Astrocyte of the hippocampus (primary cell): ENCODE data around the gene CFAP90.

Source experiments
- DNase-seq: peaks from one replicate; pipeline ENCODE4 v3.0.0; 2011; ENCODE audit warnings: low read depth, low spot score

The CFAP90 gene

GRCh38 chr5:7868427-7868772, 17.5 kb upstream of the CFAP90 start:
- no peak for DNase-seq

DNA sequence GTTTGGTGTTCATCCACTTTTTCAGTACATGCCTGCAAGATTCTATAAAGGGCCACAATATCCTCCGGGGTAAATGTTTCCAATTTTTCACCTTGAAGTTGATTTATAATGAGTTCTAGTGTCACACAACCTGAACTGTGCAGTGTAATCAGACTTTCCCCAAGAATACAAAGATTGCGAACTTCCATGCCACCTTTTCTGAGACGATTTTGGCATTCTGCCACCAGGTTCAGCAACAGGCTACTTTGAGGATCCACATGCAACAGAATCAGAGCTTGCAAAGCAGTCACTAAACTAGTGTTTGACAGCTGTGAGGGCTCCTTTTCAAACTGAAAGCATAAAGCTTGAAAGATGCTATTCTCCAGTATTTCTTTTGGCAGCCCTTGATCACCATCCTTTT, 16.3 kb upstream of the CFAP90 start:
- no peak for DNase-seq

DNA sequence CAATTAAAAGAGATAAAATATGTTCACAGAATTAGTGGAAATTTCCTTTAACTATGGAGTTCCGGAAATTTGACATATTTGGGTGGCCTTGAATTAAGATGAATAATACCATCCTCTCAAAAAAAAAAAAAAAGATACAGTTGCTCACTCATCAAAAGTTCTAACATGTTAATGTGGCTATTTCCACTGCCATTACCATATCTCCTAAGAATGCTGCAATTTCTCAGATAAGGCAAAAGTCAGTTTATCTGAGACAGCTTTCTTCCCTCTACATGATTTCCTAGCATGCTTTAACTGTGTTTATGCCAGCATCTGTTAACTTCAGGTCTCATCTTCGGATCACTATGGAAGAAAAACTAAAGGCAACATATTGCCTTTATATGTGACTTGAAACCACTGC, 15.3 kb upstream of the CFAP90 start:
- no peak for DNase-seq

DNA sequence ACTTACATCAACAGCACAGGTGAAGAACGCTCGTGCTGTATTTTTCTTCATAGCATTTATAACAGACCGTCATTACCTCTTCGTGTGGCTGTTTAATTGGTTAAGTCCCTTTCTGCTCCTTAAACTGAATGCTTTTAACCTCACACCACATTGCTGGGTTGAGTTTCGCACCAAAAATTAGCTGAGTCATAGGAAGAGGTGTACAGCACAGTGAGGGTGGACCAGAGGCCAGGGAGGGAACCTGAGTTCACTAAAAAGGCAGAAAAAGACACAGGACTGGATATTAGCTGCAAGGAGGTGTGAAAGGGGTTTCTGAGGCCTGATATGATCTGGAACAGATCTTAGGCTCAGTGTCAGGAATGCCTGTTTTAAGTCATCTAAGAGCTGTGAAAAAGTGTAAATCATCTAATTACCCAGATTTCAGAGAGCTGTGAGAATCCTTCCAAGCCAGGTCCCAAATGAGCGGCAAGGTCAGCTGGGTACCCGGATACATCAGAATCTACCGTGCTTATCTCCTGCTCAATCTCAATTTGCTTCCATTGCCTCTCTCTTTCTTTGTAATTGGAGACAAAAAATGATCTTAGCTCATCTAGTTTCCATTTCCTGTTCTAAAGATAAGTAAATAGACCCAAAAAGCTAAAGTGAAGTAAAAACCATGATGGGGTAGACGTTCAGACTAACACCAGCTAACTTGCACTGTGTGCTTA, 7.1 kb upstream of the CFAP90 start:
- peak; percentile 31 for DNase-seq

DNA sequence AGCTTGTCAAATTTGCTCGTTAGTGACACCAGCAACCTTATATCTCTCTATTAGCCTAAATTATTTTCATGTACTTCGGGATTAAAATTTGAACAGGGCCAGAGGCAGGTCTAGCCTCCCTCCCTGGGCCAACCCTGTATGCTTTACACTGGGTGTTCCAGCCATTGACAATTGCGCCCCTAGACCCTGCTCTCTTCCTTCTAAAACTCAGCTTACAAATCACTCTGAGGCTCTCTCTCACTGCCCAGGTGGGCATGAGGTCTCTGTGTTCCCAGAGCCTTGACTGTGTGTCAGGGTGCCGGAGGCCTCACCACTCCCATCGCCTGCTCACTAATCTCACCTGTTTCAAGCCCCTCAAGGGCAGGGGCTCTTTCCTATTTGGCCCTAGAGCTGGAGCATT, 6.4 kb upstream of the CFAP90 start:
- DNase-seq = no peak

GRCh38 chr5:7856855-7857254, 5.9 kb upstream of the CFAP90 start:
- peak; percentile 65 for DNase-seq

DNA sequence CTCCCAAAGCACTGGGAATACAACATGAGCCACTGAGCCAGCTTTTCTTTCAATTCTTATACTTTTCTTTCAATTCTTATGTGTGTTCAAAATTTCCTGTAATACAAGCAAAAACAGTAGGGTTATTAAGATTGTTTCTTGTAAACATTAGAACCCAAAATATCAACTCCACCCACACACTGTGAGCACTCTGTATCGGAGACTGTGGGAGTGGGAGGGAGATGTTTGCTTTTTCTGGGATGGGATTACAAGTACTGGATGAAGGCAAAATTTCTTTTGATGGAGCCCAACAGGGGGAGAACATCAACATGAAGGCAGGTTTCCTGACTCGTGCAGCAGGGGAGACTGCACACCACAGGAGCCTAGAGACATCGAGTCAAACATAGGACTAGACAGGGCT, 4.7 kb upstream of the CFAP90 start:
- no peak for DNase-seq

DNA sequence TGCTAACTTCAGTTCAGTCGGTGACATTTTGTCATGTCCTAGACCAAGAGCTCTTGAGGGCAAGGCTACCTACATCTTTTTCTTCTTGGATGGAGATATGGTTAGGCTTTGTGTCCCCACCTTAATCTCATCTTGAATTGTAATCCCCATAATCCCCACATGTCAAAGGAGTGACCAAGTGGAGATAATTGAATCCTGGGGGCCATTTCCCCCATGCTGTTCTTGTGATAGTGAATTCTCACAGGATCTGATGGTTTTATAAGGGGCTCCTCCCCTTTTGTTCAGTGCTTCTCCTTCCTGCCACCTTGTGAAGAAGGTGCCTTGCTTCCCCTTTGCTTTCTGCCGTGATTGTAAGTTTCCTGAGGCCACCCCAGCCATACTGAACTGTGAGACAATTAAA, 2.1 kb upstream of the CFAP90 start:
- DNase-seq = no peak

GRCh38 chr5:7852542-7852941, 1.6 kb upstream of the CFAP90 start:
- peak; percentile 24 for DNase-seq

- peak; percentile 77 for DNase-seq
These were observed 820 bp upstream of the CFAP90 start for GRCh38 chr5:7851617-7852289.

GRCh38 chr5:7851240-7851592, 283 bp upstream of the CFAP90 start:
- no peak for DNase-seq

GRCh38 chr5:7849681-7850394, 1.1 kb downstream of the CFAP90 start:
- peak; percentile 40 for DNase-seq

DNA sequence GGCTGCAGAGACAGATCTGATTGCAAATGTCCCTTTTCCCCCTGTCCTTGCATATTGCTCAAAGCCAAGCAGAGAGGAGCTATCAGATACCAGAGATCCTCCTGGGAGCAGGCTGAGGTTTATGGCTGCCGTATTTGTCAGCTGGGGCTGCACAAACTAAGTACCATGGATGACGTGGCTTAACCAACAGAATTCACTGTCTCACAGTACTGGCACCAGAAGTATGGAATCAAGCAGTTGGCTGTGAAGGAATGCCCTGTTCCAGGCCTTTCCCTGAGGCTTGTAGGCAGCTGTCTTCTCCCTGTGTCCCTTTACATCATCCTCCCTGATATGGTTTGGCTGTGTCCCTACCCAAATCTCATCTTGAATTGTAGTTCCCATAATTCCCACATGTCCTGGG, 2.6 kb downstream of the CFAP90 start:
- DNase-seq = no peak

- DNase-seq = no peak
These were observed 4.6 kb downstream of the CFAP90 start for GRCh38 chr5:7846327-7846726.

DNA sequence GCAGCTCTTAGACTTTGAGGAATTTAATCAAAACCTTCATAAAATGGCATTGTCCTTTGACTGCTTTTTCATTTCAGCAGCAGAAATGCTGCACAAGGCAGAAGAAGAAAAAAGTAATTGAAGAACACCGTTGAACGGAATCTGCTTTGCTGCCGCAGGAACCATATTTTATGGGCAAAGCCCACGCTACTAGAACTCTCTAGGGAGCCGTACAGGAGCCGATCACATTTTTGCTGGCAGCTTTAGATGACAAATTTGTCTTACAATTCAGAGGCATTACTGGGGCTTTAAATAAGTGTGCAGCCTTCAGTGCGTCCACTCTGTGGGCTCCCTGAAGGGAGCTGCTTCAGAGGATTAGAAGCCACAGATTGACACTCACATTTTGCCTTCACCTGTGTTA, 5.4 kb downstream of the CFAP90 start:
- no peak for DNase-seq

DNA sequence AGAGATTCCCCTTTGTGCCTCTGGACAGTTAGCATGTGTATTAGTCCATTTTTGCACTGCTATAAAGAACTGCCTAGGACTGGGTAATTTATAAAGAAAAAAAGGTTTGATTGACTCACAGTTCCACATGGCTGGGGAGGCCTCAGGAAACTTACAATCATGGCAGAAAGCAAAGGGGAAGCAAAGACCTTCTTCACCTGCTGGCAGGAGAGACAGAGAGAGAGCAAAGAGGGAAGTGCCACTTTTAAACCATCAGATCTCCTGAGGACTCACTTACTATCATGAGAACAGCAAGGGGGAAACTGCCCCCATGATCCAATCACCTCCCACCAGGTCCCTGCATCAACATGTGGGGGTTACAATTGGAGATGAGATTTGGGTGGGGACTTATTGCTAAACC, 6.0 kb downstream of the CFAP90 start:
- no peak for DNase-seq

GRCh38 chr5:7842531-7842930, 8.4 kb downstream of the CFAP90 start:
- no peak for DNase-seq

DNA sequence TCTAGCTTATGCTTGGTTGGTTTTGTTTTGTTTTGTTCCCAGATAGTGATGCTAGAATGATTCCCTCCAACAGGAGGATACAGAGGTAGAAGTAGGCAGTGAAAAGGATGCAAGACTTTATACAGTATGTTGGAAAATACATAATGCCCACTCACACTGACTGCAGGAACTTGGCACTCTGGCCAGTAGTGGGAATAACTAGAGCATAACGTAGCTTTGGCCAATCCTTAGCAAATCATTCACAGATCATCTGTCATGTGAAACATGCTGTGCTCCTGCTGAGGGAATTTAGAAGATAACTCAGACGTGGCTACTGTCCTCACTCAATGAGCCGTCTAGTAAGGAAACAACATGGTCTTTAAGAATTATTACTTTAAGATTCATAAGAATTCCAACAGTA, 13.5 kb downstream of the CFAP90 start:
- DNase-seq = no peak

GRCh38 chr5:7834982-7835381, 16.0 kb downstream of the CFAP90 start:
- DNase-seq = no peak

DNA sequence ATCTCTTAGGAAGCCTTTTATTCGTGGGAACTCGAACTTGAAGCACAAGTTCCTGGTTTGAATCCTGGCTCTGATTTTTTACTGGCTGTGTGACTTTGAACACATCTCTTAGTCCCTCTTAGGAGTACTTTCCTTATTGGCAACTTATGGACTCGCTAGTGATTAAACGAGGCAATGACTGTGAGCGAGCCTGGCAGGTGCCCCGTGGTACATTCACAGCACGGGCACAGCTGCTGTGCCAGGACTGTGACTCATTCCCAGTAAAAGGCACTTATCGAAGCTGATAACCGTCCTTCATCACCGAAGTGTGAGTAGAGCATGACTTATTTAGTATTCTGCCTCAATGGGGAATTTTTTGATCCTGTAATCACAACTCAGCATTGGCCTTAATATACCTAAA, 22.7 kb downstream of the CFAP90 start:
- DNase-seq = no peak

GRCh38 chr5:7827610-7828009, 23.3 kb downstream of the CFAP90 start:
- DNase-seq = peak; percentile 41

GRCh38 chr5:7825630-7826029, 25.3 kb downstream of the CFAP90 start:
- no peak for DNase-seq

GRCh38 chr5:7824995-7825394, 25.9 kb downstream of the CFAP90 start:
- no peak for DNase-seq
